ENCODE data around the gene DUSP11. TPM values are rescaled to one million over a fixed set of nuclear protein-coding genes. Genes with fewer than 3 reads are reported as not detected.
"Not testable (repeated sequence)": the region's sequence is repeated elsewhere in the genome, so short reads cannot be mapped to it uniquely, and the experiment has no call there.

The DUSP11 gene
- total RNA-seq, 1 donor from 2014 or later: 33.2 TPM

GRCh38 chr2:73718851-73719621 lies 60.9 kb downstream of the DUSP11 start:
- no peak for DNase-seq (ENCODE audit: low read depth)

GRCh38 chr2:73718421-73718820 lies 61.5 kb downstream of the DUSP11 start:
- DNase-seq (ENCODE audit: low read depth): no peak

DNA sequence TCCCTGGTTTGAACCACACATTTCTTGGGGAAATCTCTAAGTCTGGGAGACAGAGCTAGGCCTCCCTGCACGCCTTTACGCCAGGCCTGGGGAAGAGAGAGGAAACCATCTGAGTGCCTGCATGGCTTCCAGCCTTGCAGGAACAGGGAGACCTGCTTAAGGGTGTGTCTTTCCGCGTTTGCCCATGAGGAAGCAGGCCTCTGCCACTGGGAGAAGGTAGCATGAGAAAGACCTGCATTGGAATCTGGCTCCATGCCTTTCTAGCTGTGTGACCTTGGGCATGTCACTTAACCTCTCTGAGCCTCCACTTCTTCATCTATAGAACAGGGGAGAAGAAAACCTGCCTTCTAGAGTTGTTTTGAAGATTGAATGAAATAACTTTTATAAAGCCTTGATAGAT lies 62.2 kb downstream of the DUSP11 start:
- not testable (repeated sequence) for DNase-seq (ENCODE audit: low read depth)

- DNase-seq (ENCODE audit: low read depth): no peak
These were observed 62.7 kb downstream of the DUSP11 start for GRCh38 chr2:73717251-73717606.

DNA sequence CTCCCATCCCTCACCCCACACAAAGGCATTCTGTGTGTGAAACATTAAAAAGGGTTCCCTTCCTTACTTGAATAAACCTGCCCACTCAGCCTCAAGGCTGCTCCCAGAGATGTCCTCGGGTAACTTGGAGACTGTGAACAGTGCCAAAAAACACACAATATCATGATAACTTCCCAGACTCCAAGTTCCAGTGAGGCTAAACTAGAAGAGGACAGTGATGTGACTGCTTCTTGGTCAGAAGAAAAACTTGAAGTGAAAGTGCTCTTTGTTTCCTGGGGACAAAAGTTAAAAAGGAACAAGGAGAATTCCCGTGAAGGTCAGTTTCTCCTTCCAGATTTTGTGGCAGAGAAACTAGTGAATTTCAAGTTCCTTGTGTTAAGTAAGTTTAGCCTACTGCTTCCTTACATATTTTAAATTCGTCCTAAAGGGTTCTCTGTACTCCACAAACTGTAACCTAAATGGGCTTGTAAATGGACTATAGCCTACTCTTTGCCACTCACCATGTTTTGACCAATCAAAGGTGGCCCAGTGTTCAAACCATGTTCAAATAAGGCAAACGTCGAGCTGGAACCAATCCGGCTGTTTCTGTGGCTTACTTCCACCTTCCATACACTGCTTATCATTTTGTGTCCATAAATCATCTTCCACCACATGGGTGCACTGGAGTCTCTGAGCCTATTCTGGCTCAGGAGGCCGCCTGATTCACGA lies 63.2 kb downstream of the DUSP11 start:
- DNase-seq (ENCODE audit: low read depth): no peak

- DNase-seq (ENCODE audit: low read depth): no peak
These were observed 65.8 kb downstream of the DUSP11 start for GRCh38 chr2:73714091-73714490.

Other genes with a start within 250 kb of the DUSP11 start
- not detected in 2 replicates for gene NAT8, start 137.7 kb downstream of the DUSP11 start, total RNA-seq
- gene TPRKB, start 42.8 kb downstream of the DUSP11 start, total RNA-seq: 30.3 and 35.3 TPM in 2 replicates
- gene C2orf78, start 4.1 kb upstream of the DUSP11 start, total RNA-seq: not detected in 2 replicates
- 1,045 and 1,591 TPM in 2 replicates for gene STAMBP, start 48.9 kb upstream of the DUSP11 start, total RNA-seq
- 1.2 TPM in 1 of 2 replicates, not detected in the other for gene ACTG2, start 112.9 kb upstream of the DUSP11 start, total RNA-seq
- gene DGUOK, start 146.8 kb upstream of the DUSP11 start, total RNA-seq: 38.8 and 44.6 TPM in 2 replicates
- gene TET3, start 204.8 kb upstream of the DUSP11 start, total RNA-seq: 5.2 and 6.4 TPM in 2 replicates

Measured in myocyte (in vitro differentiated cells).